HEK293 (cell line): Measurements from ENCODE around the gene FAM193A.

Experiments
- CTCF ChIP-seq: fragments of 450-650 bp; formaldehyde crosslinking; IDR thresholded peaks from 2 replicates; pipeline ENCODE4 v1.5.1; 2016; ENCODE audit warnings: missing biosample characterization, missing genetic modification characterization
- ZBTB10 ChIP-seq: fragments of 450-650 bp; formaldehyde crosslinking; IDR thresholded peaks from 2 replicates; pipeline ENCODE4 v1.5.1; 2016; ENCODE audit warnings: missing biosample characterization, missing genetic modification characterization
- ZNF146 ChIP-seq: fragments of 450-650 bp; formaldehyde crosslinking; IDR thresholded peaks from 2 replicates; pipeline ENCODE4 v1.5.1; 2016; ENCODE audit warnings: missing biosample characterization, missing genetic modification characterization
- ZNF394 ChIP-seq: fragments of 450-650 bp; formaldehyde crosslinking; IDR thresholded peaks from 2 replicates; pipeline ENCODE4 v1.5.1; 2016; ENCODE audit warnings: missing biosample characterization, missing genetic modification characterization, mild to moderate bottlenecking, moderate library complexity, borderline replicate concordance
- ZNF449 ChIP-seq: fragments of 450-650 bp; formaldehyde crosslinking; IDR thresholded peaks from 2 replicates; pipeline ENCODE4 v1.5.1; 2017; ENCODE audit warnings: missing biosample characterization, mild to moderate bottlenecking, missing genetic modification characterization, moderate library complexity

GRCh38 chr4:2512396-2513135 is 23.9 kb upstream of the FAM193A start:
- TF ChIP-seq ZNF449 (tag by site-specific recombination) (no peak), ZNF146 (no peak), CTCF (tag by site-specific recombination) (no peak), ZBTB10 (tag by site-specific recombination) (no peak), ZNF394 (no peak)
